ENCODE data around the gene PRUNE1. TPM values are rescaled to one million over a fixed set of nuclear protein-coding genes. Genes with fewer than 3 reads are reported as not detected.

PRUNE1 gene
- polyA plus RNA-seq, 2 of the 4 experiments (the other 2 are of a cell fraction): 11.9 to 27.5 TPM

DNA sequence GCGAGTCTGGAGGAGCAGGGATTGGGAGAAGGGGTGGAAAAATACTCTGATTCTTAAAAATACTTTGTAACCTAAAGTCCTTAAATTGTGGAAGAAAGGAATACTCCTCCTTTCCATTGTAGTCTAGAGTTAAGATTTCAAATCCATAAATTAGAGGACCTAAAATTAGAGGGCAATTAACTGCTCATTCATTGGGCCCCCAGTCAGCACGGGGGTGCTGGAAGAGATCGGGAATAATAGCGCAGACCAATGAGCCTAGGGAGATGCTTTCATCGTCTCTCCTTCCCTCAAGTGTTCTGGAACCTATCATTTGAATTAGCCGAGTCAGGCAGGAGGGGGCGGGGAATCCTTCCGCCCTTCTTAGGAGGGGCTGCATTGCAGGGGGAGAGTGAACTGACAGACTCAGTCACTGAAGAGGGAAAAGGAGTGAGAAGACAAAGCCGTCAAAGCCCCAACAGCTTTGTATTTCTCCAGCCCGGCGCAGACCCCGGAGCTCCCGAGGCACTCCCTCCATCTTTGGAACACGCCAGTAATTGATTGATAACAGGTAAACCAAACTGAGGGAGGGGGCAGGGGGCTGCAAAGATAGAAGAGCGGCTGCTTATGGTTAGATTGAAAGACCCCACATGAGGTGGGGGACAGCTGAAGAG is 51.9 kb downstream of the PRUNE1 start, which contains the start of gene MLLT11 (continued):
- TF ChIP-seq ATOH8 (CRISPR knock-in tag; IDR thresholded peaks at IDR 0.05; ENCODE audit: low read depth) (no peak), ESRRA (IDR thresholded peaks at IDR 0.05; ENCODE audit: borderline replicate concordance, low read length) (no peak), RNF2 (IDR thresholded peaks at IDR 0.05; ENCODE audit: borderline replicate concordance, low read depth) (no peak), EP300 (IDR thresholded peaks at IDR 0.05) (no peak), ZC3H11A (IDR thresholded peaks at IDR 0.05) (no peak), PHF8 (IDR thresholded peaks at IDR 0.05; ENCODE audit: borderline replicate concordance, low read depth) (no peak)

GRCh38 chr1:151060657-151061421 is 52.6 kb downstream of the PRUNE1 start:
- DNase-seq (ENCODE audit: low read depth in 1 of 2, low spot score in 1 of 2) (peak in 1 of 2 experiments; percentile 64), ATAC-seq (peak; percentile 1 to 48; a peak in 3 of 6 replicates), FAIRE-seq (no peak)
- ChIA-PET CTCF (interaction anchor here (1.0 to 7.8 kb wide), 15 partner anchors 11 to 96 kb away, joined by 3 to 86 read pairs (median 4); partner anchors contain the start of genes GABPB2, MINDY1, PRUNE1 and TNFAIP8L2), POLR2A (interaction anchor here (0.8 to 5.6 kb wide), 5 partner anchors 9 to 13 kb away, joined by 3 to 34 read pairs (median 6); partner anchors contain the start of genes C1orf56 and GABPB2)
- Histone ChIP-seq H3K4me2 (peak overlapping the region; percentile 98), H3K27ac (peak overlapping the region; percentile 98 to 100), H3K4me1 (peaks cover 53% of the 10 kb centered on the region), H3K4me3 (peak overlapping the region; percentile 90), H3K9me3 (no peaks in the 10 kb centered on the region)
- TF ChIP-seq MAFK (IDR thresholded peaks at IDR 0.05; ENCODE audit: partially characterized antibody) (peak; percentile 63), PBX3 (IDR thresholded peaks at IDR 0.05) (no peak)
- TF ChIP-seq, protein P1, sequence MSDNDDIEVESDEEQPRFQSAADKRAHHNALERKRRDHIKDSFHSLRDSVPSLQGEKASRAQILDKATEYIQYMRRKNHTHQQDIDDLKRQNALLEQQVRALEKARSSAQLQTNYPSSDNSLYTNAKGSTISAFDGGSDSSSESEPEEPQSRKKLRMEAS (IDR thresholded peaks at IDR 0.05): peak; percentile 35; the same call in 1 of the 2 replicates
- WGBS (ENCODE audit: missing lambda C conversion rate): 2% methylated on average over 4 of the region's 4 CpGs

- Histone ChIP-seq H3K4me1 (peaks cover 44% of the 10 kb centered on the region), H3K27ac (peak overlapping the region; percentile 98 to 100), H3K4me2 (peak overlapping the region; percentile 98), H3K9me3 (no peaks in the 10 kb centered on the region), H3K4me3 (peak overlapping the region; percentile 90)
- 66% methylated on average over 2 of the region's 2 CpGs for WGBS (ENCODE audit: missing lambda C conversion rate)
- ATAC-seq (no peak), FAIRE-seq (no peak), DNase-seq (ENCODE audit: low read depth in 1 of 2, low spot score in 1 of 2) (no peak)
- TF ChIP-seq RARB (CRISPR knock-in tag; IDR thresholded peaks at IDR 0.05) (no peak), CHD4 (IDR thresholded peaks at IDR 0.05; ENCODE audit: borderline replicate concordance) (no peak), JUNB (IDR thresholded peaks at IDR 0.05) (no peak), RFX5 (IDR thresholded peaks at IDR 0.05) (no peak), USF2 (IDR thresholded peaks at IDR 0.05) (no peak), HDAC2 (IDR thresholded peaks at IDR 0.05) (no peak), FOXS1 (CRISPR knock-in tag; IDR thresholded peaks at IDR 0.05) (no peak), POLR2AphosphoS2 (conservative IDR thresholded peaks at IDR 0.05; ENCODE audit: low read length) (no peak), HEYL (CRISPR knock-in tag; IDR thresholded peaks at IDR 0.05) (no peak), EHF (CRISPR knock-in tag; IDR thresholded peaks at IDR 0.05) (no peak), CEBPB (IDR thresholded peaks at IDR 0.05) (no peak), EHMT2 (IDR thresholded peaks at IDR 0.05; ENCODE audit: low read depth) (no peak), CTCF (IDR thresholded peaks at IDR 0.05) (no peak), GATA3 (IDR thresholded peaks at IDR 0.05; ENCODE audit: borderline replicate concordance) (no peak), CBX2 (IDR thresholded peaks at IDR 0.05; ENCODE audit: borderline replicate concordance, low read depth) (no peak), MAFK (IDR thresholded peaks at IDR 0.05; ENCODE audit: partially characterized antibody) (no peak), MAZ (IDR thresholded peaks at IDR 0.05; ENCODE audit: borderline replicate concordance, low read depth, low read length) (no peak), JUN (IDR thresholded peaks at IDR 0.05) (no peak), HES2 (IDR thresholded peaks at IDR 0.05) (no peak)
- ChIA-PET POLR2A (interaction anchor here (1.3 to 5.6 kb wide), 3 partner anchors 9 to 14 kb away, joined by 5 to 34 read pairs (median 11); partner anchors contain the start of genes C1orf56 and GABPB2), CTCF (interaction anchor here (0.6 to 7.8 kb wide), 8 partner anchors 12 to 774 kb away, joined by 3 to 86 read pairs (median 6); partner anchors contain the start of genes C1orf56, GABPB2 and TNFAIP8L2)
These were observed 53.5 kb downstream of the PRUNE1 start for GRCh38 chr1:151061704-151062103.
